ENCODE results near the gene C1RL.

DNA sequence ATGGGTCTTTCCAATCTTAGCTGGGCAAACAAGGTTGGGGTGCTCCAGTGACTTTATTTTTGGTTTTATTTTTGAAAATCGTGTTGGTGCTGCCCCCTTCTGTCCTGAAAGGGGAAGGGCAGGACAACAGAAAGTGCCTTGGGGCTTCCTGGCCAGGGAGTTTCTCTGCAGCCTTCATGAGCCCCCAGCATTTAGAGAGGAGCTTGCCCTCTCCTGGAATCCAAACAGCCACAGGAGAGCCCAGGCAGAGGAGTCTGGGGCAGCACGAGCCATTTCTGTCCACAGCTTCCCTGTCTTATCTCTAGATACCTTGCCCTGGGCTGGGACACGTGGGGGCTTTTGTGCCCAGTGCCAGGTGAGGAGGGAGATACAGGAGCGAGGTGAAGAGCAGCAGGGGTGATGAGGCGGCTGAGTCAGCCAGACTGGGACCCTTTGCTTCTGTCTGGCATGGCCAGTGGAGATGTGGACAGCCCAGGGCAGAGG lies 4.4 kb upstream of the C1RL start:
- TF ChIP-seq, protein P1, sequence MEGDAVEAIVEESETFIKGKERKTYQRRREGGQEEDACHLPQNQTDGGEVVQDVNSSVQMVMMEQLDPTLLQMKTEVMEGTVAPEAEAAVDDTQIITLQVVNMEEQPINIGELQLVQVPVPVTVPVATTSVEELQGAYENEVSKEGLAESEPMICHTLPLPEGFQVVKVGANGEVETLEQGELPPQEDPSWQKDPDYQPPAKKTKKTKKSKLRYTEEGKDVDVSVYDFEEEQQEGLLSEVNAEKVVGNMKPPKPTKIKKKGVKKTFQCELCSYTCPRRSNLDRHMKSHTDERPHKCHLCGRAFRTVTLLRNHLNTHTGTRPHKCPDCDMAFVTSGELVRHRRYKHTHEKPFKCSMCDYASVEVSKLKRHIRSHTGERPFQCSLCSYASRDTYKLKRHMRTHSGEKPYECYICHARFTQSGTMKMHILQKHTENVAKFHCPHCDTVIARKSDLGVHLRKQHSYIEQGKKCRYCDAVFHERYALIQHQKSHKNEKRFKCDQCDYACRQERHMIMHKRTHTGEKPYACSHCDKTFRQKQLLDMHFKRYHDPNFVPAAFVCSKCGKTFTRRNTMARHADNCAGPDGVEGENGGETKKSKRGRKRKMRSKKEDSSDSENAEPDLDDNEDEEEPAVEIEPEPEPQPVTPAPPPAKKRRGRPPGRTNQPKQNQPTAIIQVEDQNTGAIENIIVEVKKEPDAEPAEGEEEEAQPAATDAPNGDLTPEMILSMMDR (conservative IDR thresholded peaks at IDR 0.05; ENCODE audit: low read depth, low read length) = peak; percentile 86
- TF ChIP-seq EZH2 (IDR thresholded peaks at IDR 0.05; ENCODE audit: borderline replicate concordance, low read depth, low read length, poor library complexity, severe bottlenecking) = no peak

Measured in A673 (cell line).